Liver (tissue), 9 donors: ENCODE data around the gene SPATA16. TPM values are rescaled to one million over a fixed set of nuclear protein-coding genes. Genes with fewer than 3 reads are reported as not detected.

Source experiments
- DNase-seq: peaks from one replicate; pipeline ENCODE4 v3.0.0-alpha.2; 2017; ENCODE audit warnings: low spot score
- H3K27ac ChIP-seq, 2 donors: one replicate each; pipeline ENCODE4 v1.7.0; 2013; ENCODE audit warnings: inconsistent platforms in 2 of 2, low read length in 2 of 2, control low read depth in 1 of 2, low read depth in 1 of 2, mild to moderate bottlenecking in 1 of 2
- H3K27me3 ChIP-seq, 4 donors: one replicate each; pipeline versions ENCODE4 v1.6.1 to v1.7.0; 2013; ENCODE audit warnings: low read length in 3 of 4, inconsistent platforms in 1 of 4, mild to moderate bottlenecking in 1 of 4, moderate library complexity in 1 of 4; ENCODE audit not compliant: control insufficient read depth in 4 of 4, insufficient read depth in 4 of 4
- H3K36me3 ChIP-seq, 4 donors: one replicate each; pipeline versions ENCODE4 v1.6.1 to v1.7.0; 2013; ENCODE audit warnings: low read length in 3 of 4, mild to moderate bottlenecking in 3 of 4, low read depth in 1 of 4, moderate library complexity in 1 of 4; ENCODE audit not compliant: control insufficient read depth in 4 of 4, insufficient read depth in 3 of 4
- H3K4me1 ChIP-seq, 4 donors: one replicate each; pipeline versions ENCODE4 v1.6.1 to v1.7.0; 2013; ENCODE audit warnings: low read length in 3 of 4, mild to moderate bottlenecking in 3 of 4, moderate library complexity in 1 of 4; ENCODE audit not compliant: control insufficient read depth in 4 of 4, insufficient read depth in 4 of 4
- H3K4me3 ChIP-seq, 3 donors: one replicate each; pipeline versions ENCODE4 v1.6.1 to v1.7.0; 2013; ENCODE audit warnings: low read length in 3 of 3, control low read depth in 1 of 3, low read depth in 1 of 3, mild to moderate bottlenecking in 1 of 3
- H3K9ac ChIP-seq, 2 donors: one replicate each; pipeline ENCODE4 v1.7.0; 2013; ENCODE audit warnings: low read length in 2 of 2, mild to moderate bottlenecking in 2 of 2, moderate library complexity in 2 of 2, control low read depth in 1 of 2, low read depth in 1 of 2
- H3K9me3 ChIP-seq, 4 donors: one replicate each; pipeline versions ENCODE4 v1.6.1 to v1.7.0; 2013; ENCODE audit warnings: low read length in 3 of 4; ENCODE audit not compliant: control insufficient read depth in 4 of 4
- ATF3 ChIP-seq: IDR thresholded peaks from 2 replicates; pipeline ENCODE4 v1.6.1; 2016; ENCODE audit warnings: antibody characterized with exemption
- EGR1 ChIP-seq, 2 donors: IDR thresholded peaks; 2 replicates each; pipeline ENCODE4 v1.6.1; 2016 to 2018; ENCODE audit warnings: antibody characterized with exemption in 2 of 2, low read depth in 2 of 2
- FOXA1 ChIP-seq: IDR thresholded peaks from 2 replicates; pipeline ENCODE4 v1.6.1; 2016; ENCODE audit warnings: antibody characterized with exemption
- FOXA2 ChIP-seq: IDR thresholded peaks from 2 replicates; pipeline ENCODE4 v1.6.1; 2016; ENCODE audit warnings: antibody characterized with exemption
- GABPA ChIP-seq, 2 donors: IDR thresholded peaks in 1 of 2; conservative IDR thresholded peaks in 1 of 2; 2 replicates each; pipeline ENCODE4 v1.6.1; 2016; ENCODE audit warnings: antibody characterized with exemption in 2 of 2, mild to moderate bottlenecking in 1 of 2, moderate library complexity in 1 of 2
- HNF4A ChIP-seq, 2 donors: conservative IDR thresholded peaks; 2 replicates each; pipeline ENCODE4 v1.6.1; 2016; ENCODE audit warnings: antibody characterized with exemption in 2 of 2, mild to moderate bottlenecking in 2 of 2
- HNF4G ChIP-seq: IDR thresholded peaks from 2 replicates; pipeline ENCODE4 v1.6.1; 2016; ENCODE audit warnings: antibody characterized with exemption
- JUND ChIP-seq, 2 donors: IDR thresholded peaks; 2 replicates each; pipeline ENCODE4 v1.6.1; 2016; ENCODE audit warnings: antibody characterized with exemption in 2 of 2
- MAX ChIP-seq: IDR thresholded peaks from 2 replicates; pipeline ENCODE4 v1.6.1; 2016; ENCODE audit warnings: antibody characterized with exemption
- NR2F2 ChIP-seq: IDR thresholded peaks from 2 replicates; pipeline ENCODE4 v1.6.1; 2016; ENCODE audit warnings: antibody characterized with exemption
- RAD21 ChIP-seq, 2 donors: IDR thresholded peaks; 2 replicates each; pipeline ENCODE4 v1.6.1; 2016; ENCODE audit warnings: antibody characterized with exemption in 2 of 2, mild to moderate bottlenecking in 2 of 2
- REST ChIP-seq: IDR thresholded peaks from 2 replicates; pipeline ENCODE4 v1.6.1; 2016; ENCODE audit warnings: antibody characterized with exemption, mild to moderate bottlenecking
- RXRA ChIP-seq, 2 donors: IDR thresholded peaks; 2 replicates each; pipeline ENCODE4 v1.6.1; 2017 to 2018; ENCODE audit warnings: antibody characterized with exemption in 2 of 2, mild to moderate bottlenecking in 1 of 2
- SP1 ChIP-seq: IDR thresholded peaks from 2 replicates; pipeline ENCODE4 v1.6.1; 2018; ENCODE audit warnings: antibody characterized with exemption, mild to moderate bottlenecking
- TAF1 ChIP-seq: conservative IDR thresholded peaks from 2 replicates; pipeline ENCODE4 v1.6.1; 2016; ENCODE audit warnings: antibody characterized with exemption, mild to moderate bottlenecking
- YY1 ChIP-seq: IDR thresholded peaks from 2 replicates; pipeline ENCODE4 v1.6.1; 2016; ENCODE audit warnings: antibody characterized with exemption, mild to moderate bottlenecking
- ZBTB33 ChIP-seq: IDR thresholded peaks from 2 replicates; pipeline ENCODE4 v1.6.1; 2016; ENCODE audit warnings: antibody characterized with exemption
- WGBS: extraction: QIAGEN DNeasy Blood & Tissue Kit; methylation state at CpG from one replicate; pipeline ENCODE4 v1.1.7; 2013; 5-methylcytosine and 5-hydroxymethylcytosine counted together
- polyA plus RNA-seq, 2 donors: library from polyadenylated mRNA; stranded (reverse) in 1 of 2; unstranded in 1 of 2; fragments of 200-250 nt in 1 of 2; fragments of >200 nt in 1 of 2; fragmentation: Nextera tagmentation in 1 of 2; extraction: Ambion mirVana in 1 of 2; gene quantifications; one replicate each; pipeline versions ENCODE4 v1.2.1 to v1.2.3, GENCODE V29; 2013 to 2015
- total RNA-seq, 2 donors: library from RNA; depleted of rRNA; stranded (reverse); fragments of >200 nt; gene quantifications; one replicate each; pipeline ENCODE4 v1.2.3, GENCODE V29; 2014
- donor health status: healthy.
- donor health status: healthy.
- donor health status: healthy.
- donor health status: healthy.
- donor health status: healthy.

The SPATA16 gene
- total and polyA plus RNA-seq, 4 donors: not detected

- no peak for DNase-seq
- WGBS: 37% methylated on average over 2 of the region's 2 CpGs
- TF ChIP-seq ZBTB33: no peak
- no peak for TF ChIP-seq FOXA2
- no peak for TF ChIP-seq YY1
- no peak for TF ChIP-seq GABPA (IDR thresholded peaks at IDR 0.05 in 1 of 2, conservative IDR thresholded peaks at IDR 0.05 in 1 of 2)
- TF ChIP-seq RAD21 (IDR thresholded peaks at IDR 0.05): no peak
- TF ChIP-seq SP1: no peak
- TF ChIP-seq EGR1 (IDR thresholded peaks at IDR 0.05; ENCODE audit: low read depth in 2 of 2): no peak
- TF ChIP-seq MAX: no peak
- TF ChIP-seq REST: no peak
- no peak for TF ChIP-seq HNF4A (conservative IDR thresholded peaks at IDR 0.05)
- no peak for TF ChIP-seq HNF4G
- TF ChIP-seq JUND (IDR thresholded peaks at IDR 0.05): no peak
- TF ChIP-seq FOXA1: no peak
- no peak for TF ChIP-seq RXRA (IDR thresholded peaks at IDR 0.05)
- no peak for TF ChIP-seq TAF1
- no peak for TF ChIP-seq NR2F2
- no peak for TF ChIP-seq ATF3
Measured at GRCh38 chr3:172951511-172951910, 189.5 kb downstream of the SPATA16 start.

GRCh38 chr3:172946061-172946460 lies 195.0 kb downstream of the SPATA16 start:
- Histone ChIP-seq H3K9me3 (no peaks in the 10 kb centered on the region), H3K27me3 (no peaks in the 10 kb centered on the region), H3K36me3 (no peaks in the 10 kb centered on the region), H3K27ac (no peak overlapping the region), H3K4me3 (no peak overlapping the region), H3K4me1 (no peaks in the 10 kb centered on the region), H3K9ac (no peak overlapping the region)
- TF ChIP-seq HNF4A (conservative IDR thresholded peaks at IDR 0.05) (no peak), RAD21 (IDR thresholded peaks at IDR 0.05) (no peak)
- 81% methylated on average over 2 of the region's 2 CpGs for WGBS
- DNase-seq: no peak

More at GRCh38 chr3:172951511-172951910, 189.5 kb downstream of the SPATA16 start:
- no peaks in the 10 kb centered on the region for H3K36me3 ChIP-seq
- no peak overlapping the region for H3K9ac ChIP-seq
- no peak overlapping the region for H3K4me3 ChIP-seq
- H3K9me3 ChIP-seq: no peaks in the 10 kb centered on the region
- H3K27ac ChIP-seq: no peak overlapping the region
- H3K27me3 ChIP-seq: no peaks in the 10 kb centered on the region
- no peaks in the 10 kb centered on the region for H3K4me1 ChIP-seq
